Measurements from ENCODE around the gene PHLDA3. TPM values are rescaled to one million over a fixed set of nuclear protein-coding genes. Genes with fewer than 3 reads are reported as not detected.
A peak's percentile ranks its signal among the peaks of the same experiment; 100 is the strongest.
"Not testable (repeated sequence)": the region's sequence is repeated elsewhere in the genome, so short reads cannot be mapped to it uniquely, and the experiment has no call there.

The PHLDA3 gene
- total RNA-seq, 1 donor from 2014 or later: 17.3 TPM

- Mint-ChIP-seq H3K27me3 (ENCODE audit: insufficient read depth) (peaks cover 35% of the 10 kb centered on the region), H3K9me3 (no peaks in the 10 kb centered on the region), H3K27ac (no peak overlapping the region), H3K4me1 (ENCODE audit: low read depth) (peaks cover 24% of the 10 kb centered on the region), H3K36me3 (ENCODE audit: low read depth) (no peaks in the 10 kb centered on the region), H3K4me3 (no peak overlapping the region)
- DNase-seq (ENCODE audit: low spot score): no peak
- intact Hi-C loops (cut with micrococcal nuclease): no loop called here
Observed at GRCh38 chr1:201476670-201477344, 7.8 kb upstream of the PHLDA3 start.

DNA sequence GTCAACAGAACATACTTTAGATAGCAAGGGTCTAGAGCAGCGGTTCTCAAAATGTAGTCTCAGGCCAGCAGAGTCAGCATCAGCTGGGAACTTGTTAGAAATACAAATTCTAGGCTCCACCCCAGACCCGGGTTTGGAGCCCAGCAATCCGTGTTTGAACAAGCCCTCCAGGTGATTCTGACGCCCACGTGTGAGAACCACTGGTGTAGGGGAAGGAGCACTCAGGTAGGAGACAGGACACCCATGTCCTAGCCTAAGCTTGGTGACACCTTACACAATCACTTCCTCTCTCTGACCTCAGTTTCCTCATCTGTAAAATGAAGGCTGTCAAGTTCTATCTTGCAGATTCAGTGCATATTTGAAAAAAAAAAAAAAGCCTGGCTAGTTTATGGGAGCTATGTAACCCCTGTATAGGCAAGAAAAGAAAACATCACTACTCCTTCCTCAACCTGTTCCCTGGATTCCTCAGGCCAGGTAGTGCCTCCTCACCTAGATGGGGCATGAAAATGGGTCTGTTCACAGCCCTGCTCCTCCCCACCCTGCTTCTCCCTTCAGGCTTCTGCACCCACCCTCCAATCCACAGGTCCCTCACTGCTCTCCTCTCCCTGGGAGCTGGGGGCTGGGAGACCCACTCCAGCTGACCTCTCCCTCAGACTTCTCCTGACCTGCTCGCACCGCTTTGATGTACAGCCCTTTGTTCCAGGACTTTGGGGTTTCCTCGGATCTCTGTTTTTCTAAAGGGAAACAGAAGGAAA lies 7.1 kb upstream of the PHLDA3 start:
- no peak overlapping the region for H3K4me3 Mint-ChIP-seq
- peaks cover 18% of the 10 kb centered on the region for H3K4me1 Mint-ChIP-seq (ENCODE audit: low read depth)
- DNase-seq (ENCODE audit: low spot score): no peak
- peaks cover 38% of the 10 kb centered on the region for H3K27me3 Mint-ChIP-seq (ENCODE audit: insufficient read depth)
- intact Hi-C loops (cut with micrococcal nuclease): no loop called here
- no peaks in the 10 kb centered on the region for H3K9me3 Mint-ChIP-seq
- no peak overlapping the region for H3K27ac Mint-ChIP-seq
- no peaks in the 10 kb centered on the region for H3K36me3 Mint-ChIP-seq (ENCODE audit: low read depth)

DNA sequence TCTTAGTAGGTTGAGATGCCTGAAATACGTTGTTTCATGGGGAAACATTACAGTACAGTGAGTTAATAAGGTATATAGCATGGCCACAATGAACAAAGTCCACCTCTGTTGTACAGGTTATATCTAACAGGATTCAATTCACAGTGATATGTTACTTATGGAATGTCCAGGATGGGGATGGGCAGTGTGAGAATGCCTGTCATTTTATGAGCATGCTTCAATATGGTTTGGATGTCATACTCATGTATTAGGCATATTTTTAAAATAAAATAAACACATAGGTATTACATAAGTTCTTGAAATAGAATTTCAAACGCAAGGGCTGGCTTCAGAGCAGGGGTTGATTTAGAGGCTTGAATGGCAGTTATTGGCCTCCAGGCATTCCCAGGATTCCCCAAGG lies 6.1 kb upstream of the PHLDA3 start:
- no peak for DNase-seq (ENCODE audit: low spot score)
- no peaks in the 10 kb centered on the region for H3K36me3 Mint-ChIP-seq (ENCODE audit: low read depth)
- H3K4me1 Mint-ChIP-seq (ENCODE audit: low read depth): peaks cover 14% of the 10 kb centered on the region
- H3K27ac Mint-ChIP-seq: no peak overlapping the region
- peaks cover 44% of the 10 kb centered on the region for H3K27me3 Mint-ChIP-seq (ENCODE audit: insufficient read depth)
- H3K9me3 Mint-ChIP-seq: no peaks in the 10 kb centered on the region
- no peak overlapping the region for H3K4me3 Mint-ChIP-seq
- intact Hi-C loops (cut with micrococcal nuclease): no loop called here

GRCh38 chr1:201473296-201473695 lies 4.3 kb upstream of the PHLDA3 start:
- Mint-ChIP-seq H3K27me3 (ENCODE audit: insufficient read depth) (peaks cover 46% of the 10 kb centered on the region), H3K4me1 (ENCODE audit: low read depth) (peaks cover 15% of the 10 kb centered on the region), H3K9me3 (no peaks in the 10 kb centered on the region), H3K4me3 (no peak overlapping the region), H3K27ac (no peak overlapping the region), H3K36me3 (ENCODE audit: low read depth) (no peaks in the 10 kb centered on the region)
- no peak for DNase-seq (ENCODE audit: low spot score)
- intact Hi-C loops (cut with micrococcal nuclease): no loop called here

DNA sequence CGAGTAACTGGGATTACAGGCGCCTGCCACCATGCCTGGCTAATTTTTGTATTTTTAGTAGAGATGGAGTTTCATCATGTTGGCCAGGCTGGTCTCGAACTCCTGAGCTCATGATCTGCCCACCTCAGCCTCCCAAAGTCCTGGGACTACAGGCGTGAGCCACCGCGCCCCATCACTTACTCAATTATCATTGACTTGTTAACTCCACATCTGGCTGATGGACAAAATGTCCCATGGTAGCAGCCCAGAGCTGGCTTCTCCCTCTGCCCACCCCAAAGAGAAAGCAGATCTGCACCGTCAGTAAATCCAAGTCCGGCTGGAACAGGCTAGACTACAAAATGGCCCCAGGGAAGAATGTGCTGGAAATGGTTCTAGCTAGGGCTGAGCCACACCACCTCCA lies 3.3 kb upstream of the PHLDA3 start:
- intact Hi-C loops (cut with micrococcal nuclease); H3K4me3 Mint-ChIP-seq; H3K9me3 Mint-ChIP-seq; DNase-seq (ENCODE audit: low spot score); H3K27ac Mint-ChIP-seq; H3K36me3 Mint-ChIP-seq (ENCODE audit: low read depth): not testable (repeated sequence)
- Mint-ChIP-seq H3K4me1 (ENCODE audit: low read depth) (peaks cover 24% of the 10 kb centered on the region), H3K27me3 (ENCODE audit: insufficient read depth) (peaks cover 48% of the 10 kb centered on the region)

GRCh38 chr1:201471772-201472171 lies 2.8 kb upstream of the PHLDA3 start:
- DNase-seq (ENCODE audit: low spot score): no peak
- peaks cover 4% of the 10 kb centered on the region for H3K36me3 Mint-ChIP-seq (ENCODE audit: low read depth)
- intact Hi-C loops (cut with micrococcal nuclease): no loop called here
- H3K9me3 Mint-ChIP-seq: no peaks in the 10 kb centered on the region
- peaks cover 47% of the 10 kb centered on the region for H3K27me3 Mint-ChIP-seq (ENCODE audit: insufficient read depth)
- H3K27ac Mint-ChIP-seq: no peak overlapping the region
- no peak overlapping the region for H3K4me3 Mint-ChIP-seq
- peaks cover 24% of the 10 kb centered on the region for H3K4me1 Mint-ChIP-seq (ENCODE audit: low read depth)

DNA sequence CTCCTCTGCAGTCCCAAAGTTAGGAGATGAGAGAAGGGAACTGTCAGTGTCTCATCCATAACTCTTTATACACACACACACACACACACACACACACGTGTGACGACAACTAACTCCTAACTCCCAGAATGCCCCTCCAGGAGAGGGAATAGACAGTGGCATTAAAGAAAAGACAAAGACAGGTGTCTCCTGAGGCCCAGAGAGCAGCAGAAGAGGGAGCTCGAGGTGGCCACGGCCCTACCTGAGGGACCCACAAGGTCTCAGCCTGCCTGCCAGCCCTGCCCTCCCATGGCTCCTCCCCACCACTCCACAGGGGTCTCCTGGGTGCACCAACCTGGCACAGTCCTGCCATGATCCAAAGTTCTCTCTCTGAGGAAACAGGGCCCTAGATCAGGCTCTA lies 1.6 kb upstream of the PHLDA3 start:
- Mint-ChIP-seq H3K27me3 (ENCODE audit: insufficient read depth) (peaks cover 41% of the 10 kb centered on the region), H3K27ac (no peak overlapping the region), H3K4me1 (ENCODE audit: low read depth) (peaks cover 17% of the 10 kb centered on the region), H3K4me3 (no peak overlapping the region), H3K36me3 (ENCODE audit: low read depth) (peaks cover 4% of the 10 kb centered on the region), H3K9me3 (no peaks in the 10 kb centered on the region)
- DNase-seq (ENCODE audit: low spot score): no peak
- intact Hi-C loops (cut with micrococcal nuclease): no loop called here

DNA sequence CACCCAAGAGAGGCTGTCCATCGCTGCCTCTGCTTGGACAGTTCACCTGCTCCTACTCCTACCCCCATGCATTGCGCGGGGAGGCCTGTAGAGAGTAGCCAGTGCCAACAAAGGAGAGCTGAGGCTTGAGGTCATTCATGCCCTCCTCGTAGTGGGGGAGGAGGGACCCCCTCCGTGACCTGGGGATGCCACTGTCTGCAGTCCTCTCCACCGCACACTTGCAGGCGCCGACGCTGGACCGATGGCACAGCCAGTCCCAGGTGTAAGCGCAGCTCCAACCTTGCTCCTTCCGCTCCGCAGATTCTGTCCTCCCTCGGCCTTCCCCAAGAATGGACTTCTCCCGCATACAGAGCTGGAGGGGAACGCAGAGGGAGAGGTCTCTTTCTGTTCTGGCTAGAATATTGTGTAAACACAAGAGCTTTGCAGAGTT lies 672 bp upstream of the PHLDA3 start:
- H3K4me3 Mint-ChIP-seq: peak overlapping the region; percentile 83
- H3K9me3 Mint-ChIP-seq: no peaks in the 10 kb centered on the region
- peaks cover 39% of the 10 kb centered on the region for H3K27me3 Mint-ChIP-seq (ENCODE audit: insufficient read depth)
- H3K4me1 Mint-ChIP-seq (ENCODE audit: low read depth): peaks cover 17% of the 10 kb centered on the region
- H3K36me3 Mint-ChIP-seq (ENCODE audit: low read depth): peaks cover 4% of the 10 kb centered on the region
- no peak for DNase-seq (ENCODE audit: low spot score)
- intact Hi-C loops (cut with micrococcal nuclease): loop anchor here (1.0 to 2.0 kb wide), 5 partner anchors 11 to 44 kb away; partner anchors contain the start of gene CSRP1
- no peak overlapping the region for H3K27ac Mint-ChIP-seq

DNA sequence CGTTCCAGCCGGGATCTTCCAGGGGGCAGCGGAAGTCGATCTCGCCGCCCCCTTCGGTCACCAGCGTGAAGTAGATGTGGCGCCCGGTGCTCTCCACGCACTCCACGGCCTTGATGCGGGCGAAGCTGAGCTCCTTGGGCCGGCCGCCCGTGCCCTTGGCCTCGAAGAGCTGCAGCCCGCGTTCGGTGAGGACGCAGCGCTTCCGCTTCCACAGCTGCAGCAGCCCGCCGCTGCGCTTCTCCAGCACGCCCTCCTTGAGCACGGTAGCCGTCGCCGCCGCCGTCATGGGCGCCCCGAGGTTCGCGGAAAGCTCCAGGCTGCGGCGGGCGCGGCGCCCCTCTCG lies 516 bp downstream of the PHLDA3 start:
- peaks cover 34% of the 10 kb centered on the region for H3K27me3 Mint-ChIP-seq (ENCODE audit: insufficient read depth)
- peak overlapping the region; percentile 90 for H3K4me3 Mint-ChIP-seq
- peaks cover 4% of the 10 kb centered on the region for H3K36me3 Mint-ChIP-seq (ENCODE audit: low read depth)
- peak; percentile 19 for DNase-seq (ENCODE audit: low spot score)
- peaks cover 17% of the 10 kb centered on the region for H3K4me1 Mint-ChIP-seq (ENCODE audit: low read depth)
- intact Hi-C loops (cut with micrococcal nuclease): loop anchor here (1.0 to 2.0 kb wide), 2 partner anchors 14 to 20 kb away; no protein-coding TSS in a partner anchor
- no peaks in the 10 kb centered on the region for H3K9me3 Mint-ChIP-seq
- peak overlapping the region; percentile 68 for H3K27ac Mint-ChIP-seq

- H3K4me1 Mint-ChIP-seq (ENCODE audit: low read depth): peaks cover 17% of the 10 kb centered on the region
- peaks cover 4% of the 10 kb centered on the region for H3K36me3 Mint-ChIP-seq (ENCODE audit: low read depth)
- peaks cover 22% of the 10 kb centered on the region for H3K27me3 Mint-ChIP-seq (ENCODE audit: insufficient read depth)
- H3K9me3 Mint-ChIP-seq: no peaks in the 10 kb centered on the region
- intact Hi-C loops (cut with micrococcal nuclease): no loop called here
- H3K27ac Mint-ChIP-seq: no peak overlapping the region
- peak overlapping the region; percentile 35 for H3K4me3 Mint-ChIP-seq
- no peak for DNase-seq (ENCODE audit: low spot score)
Observed at GRCh38 chr1:201466492-201466891, 2.5 kb downstream of the PHLDA3 start.

GRCh38 chr1:201465698-201466290 lies 3.2 kb downstream of the PHLDA3 start:
- intact Hi-C loops (cut with micrococcal nuclease): no loop called here
- Mint-ChIP-seq H3K9me3 (no peaks in the 10 kb centered on the region), H3K27me3 (ENCODE audit: insufficient read depth) (peaks cover 15% of the 10 kb centered on the region), H3K4me3 (no peak overlapping the region), H3K27ac (no peak overlapping the region), H3K4me1 (ENCODE audit: low read depth) (peaks cover 17% of the 10 kb centered on the region), H3K36me3 (ENCODE audit: low read depth) (peaks cover 4% of the 10 kb centered on the region)
- DNase-seq (ENCODE audit: low spot score): no peak

GRCh38 chr1:201463071-201463552 lies 5.9 kb downstream of the PHLDA3 start:
- intact Hi-C loops (cut with micrococcal nuclease): no loop called here
- Mint-ChIP-seq H3K4me1 (ENCODE audit: low read depth) (peaks cover 8% of the 10 kb centered on the region), H3K36me3 (ENCODE audit: low read depth) (peaks cover 4% of the 10 kb centered on the region), H3K27ac (no peak overlapping the region), H3K4me3 (no peak overlapping the region), H3K9me3 (no peaks in the 10 kb centered on the region), H3K27me3 (ENCODE audit: insufficient read depth) (peaks cover 4% of the 10 kb centered on the region)
- DNase-seq (ENCODE audit: low spot score): no peak

Data from activated T-helper 1 cell treated with anti-CD3 and anti-CD28 coated beads, Interleukin-12 subunit alpha, Interleukin-12 subunit beta, Interleukin-2, Interleukin-4 antibody, amounts not matched to agents 30 ng/mL and 10 ng/mL and 1 ng/mL, durations not matched to agents 14 hours and 24 hours and 36 hours (primary cell).